IMR-90 (cell line): ENCODE measurements around the gene EHD4. TPM values are rescaled to one million over a fixed set of nuclear protein-coding genes. Genes with fewer than 3 reads are reported as not detected.

ENCODE experiments used
- ATAC-seq: fragments of 200-7000 bp; cut with Tn5 transposase; 2 replicates; pipeline ENCODE4 v1.9.1; 2020; ENCODE audit warnings: low read depth, mild to moderate bottlenecking, moderate library complexity
- BruUV-seq: library from RNA; stranded (reverse); fragments of 400-500 nt; replicated peaks from 2 replicates; lab custom pipeline; 2021; lab: Mats Ljungman, UMichigan
- CTCF ChIA-PET: fragments of 300-600 bp; formaldehyde crosslinking; extraction: SDS; loops from one replicate; lab custom pipeline; 2021; ENCODE audit warnings: antibody characterized with exemption; lab: Yijun Ruan, JAX
- POLR2A ChIA-PET: fragments of 300-600 bp; sonication (Branson Sonifier 250); formaldehyde crosslinking; loops from one replicate; lab custom pipeline; 2022; ENCODE audit warnings: antibody characterized with exemption; ENCODE audit not compliant: unreplicated experiment; lab: Charles Lee
- DNase-seq: peaks from one replicate; pipeline ENCODE4 v3.0.0; 2013
- H2AFZ ChIP-seq: replicated peaks from 2 replicates; pipeline ENCODE3; 2013; ENCODE audit warnings: low read length, mild to moderate bottlenecking; ENCODE audit not compliant: poor library complexity
- H2AK5ac ChIP-seq: 2 replicates; pipeline ENCODE4 v1.6.1; 2013; ENCODE audit warnings: low read depth, low read length, inconsistent platforms
- H2AK9ac ChIP-seq: replicated peaks from 2 replicates; pipeline ENCODE3; 2013; ENCODE audit warnings: mild to moderate bottlenecking, low read depth, low read length, moderate library complexity; ENCODE audit not compliant: poor library complexity
- H2BK120ac ChIP-seq: 2 replicates; pipeline ENCODE4 v1.6.1; 2013; ENCODE audit warnings: low read depth, low read length, inconsistent platforms
- H2BK15ac ChIP-seq: 3 replicates; pipeline ENCODE4 v1.6.1; 2013; ENCODE audit warnings: low read depth, low read length, inconsistent platforms
- H2BK20ac ChIP-seq: 2 replicates; pipeline ENCODE4 v1.6.1; 2013; ENCODE audit warnings: low read depth, mild to moderate bottlenecking, inconsistent platforms, low read length, moderate library complexity
- H2BK5ac ChIP-seq: 2 replicates; pipeline ENCODE4 v1.6.1; 2013; ENCODE audit warnings: mild to moderate bottlenecking, low read depth, low read length, inconsistent platforms; ENCODE audit not compliant: poor library complexity, severe bottlenecking
- H3K14ac ChIP-seq: replicated peaks from 2 replicates; pipeline ENCODE4 v1.6.1; 2013; ENCODE audit warnings: low read depth, low read length, inconsistent platforms
- H3K18ac ChIP-seq: 2 replicates; pipeline ENCODE4 v1.6.1; 2013; ENCODE audit warnings: low read depth, low read length, control low read depth
- H3K23ac ChIP-seq: 2 replicates; pipeline ENCODE4 v1.6.1; 2013; ENCODE audit warnings: low read depth, low read length, inconsistent platforms
- H3K27ac ChIP-seq: 2 replicates; pipeline ENCODE4 v1.5.1; 2013; ENCODE audit warnings: mild to moderate bottlenecking, control low read depth, low read length; ENCODE audit not compliant: insufficient read depth
- H3K27me3 ChIP-seq: 2 replicates; pipeline ENCODE4 v1.6.1; 2013; ENCODE audit warnings: low read length; ENCODE audit not compliant: control insufficient read depth, insufficient read depth
- H3K36me3 ChIP-seq: 2 replicates; pipeline ENCODE4 v1.6.1; 2013; ENCODE audit warnings: low read length, mixed read lengths; ENCODE audit not compliant: control insufficient read depth, insufficient read depth
- H3K4ac ChIP-seq: 2 replicates; pipeline ENCODE4 v1.6.1; 2013; ENCODE audit warnings: low read depth, low read length, inconsistent platforms
- H3K4me1 ChIP-seq: 2 replicates; pipeline ENCODE4 v1.6.1; 2013; ENCODE audit warnings: low read length, mixed read lengths; ENCODE audit not compliant: control insufficient read depth, insufficient read depth
- H3K4me2 ChIP-seq: 2 replicates; pipeline ENCODE4 v1.6.1; 2013; ENCODE audit warnings: low read depth, mild to moderate bottlenecking, control low read depth, low read length, moderate library complexity
- H3K4me3 ChIP-seq: 2 replicates; pipeline ENCODE4 v1.5.1; 2013; ENCODE audit warnings: low read depth, mild to moderate bottlenecking, control low read depth, low read length, moderate library complexity; ENCODE audit not compliant: insufficient read depth
- H3K56ac ChIP-seq: 2 replicates; pipeline ENCODE4 v1.6.1; 2013; ENCODE audit warnings: low read length, inconsistent platforms; ENCODE audit not compliant: insufficient read depth; ENCODE audit errors: extremely low read depth
- H3K79me1 ChIP-seq, 2 experiments: 2 replicates each; pipeline ENCODE4 v1.6.1; 2013; ENCODE audit warnings: low read length in 2 of 2, inconsistent platforms in 1 of 2, low read depth in 1 of 2
- H3K9ac ChIP-seq: 2 replicates; pipeline ENCODE4 v1.6.1; 2013; ENCODE audit warnings: low read depth, low read length, control low read depth
- H3K9me1 ChIP-seq: 2 replicates; pipeline ENCODE4 v1.6.1; 2013; ENCODE audit warnings: low read length, inconsistent platforms; ENCODE audit not compliant: insufficient read depth
- H3K9me3 ChIP-seq: 2 replicates; pipeline ENCODE4 v1.6.1; 2013; ENCODE audit warnings: low read length; ENCODE audit not compliant: control insufficient read depth, insufficient read depth
- H4K20me1 ChIP-seq: 2 replicates; pipeline ENCODE4 v1.6.1; 2013; ENCODE audit warnings: low read length, inconsistent platforms; ENCODE audit not compliant: insufficient read depth
- H4K5ac ChIP-seq: 2 replicates; pipeline ENCODE4 v1.6.1; 2013; ENCODE audit warnings: mild to moderate bottlenecking, low read depth, low read length, control low read depth
- H4K8ac ChIP-seq, 2 experiments: 2 replicates each; pipeline ENCODE4 v1.6.1; 2013; ENCODE audit warnings: low read depth in 2 of 2, low read length in 2 of 2, control low read depth in 1 of 2, inconsistent platforms in 1 of 2
- H4K91ac ChIP-seq: 2 replicates; pipeline ENCODE4 v1.6.1; 2013; ENCODE audit warnings: low read depth, low read length, inconsistent platforms; ENCODE audit not compliant: insufficient read depth
- BHLHE40 ChIP-seq: fragments of 150-350 bp; IDR thresholded peaks from 2 replicates; pipeline ENCODE4 v1.6.1; 2016; ENCODE audit warnings: mild to moderate bottlenecking, low read depth, low read length
- CEBPB ChIP-seq: IDR thresholded peaks from 2 replicates; pipeline ENCODE4 v1.6.1; 2012; ENCODE audit warnings: low read depth, low read length, improper control_type of control experiment
- CHD1 ChIP-seq: IDR thresholded peaks from 2 replicates; pipeline ENCODE4 v1.6.1; 2012; ENCODE audit warnings: low read depth, low read length, improper control_type of control experiment
- FOS ChIP-seq: fragments of 150-350 bp; IDR thresholded peaks from 2 replicates; pipeline ENCODE4 v1.6.1; 2016; ENCODE audit warnings: low read depth, low read length
- MAFK ChIP-seq: IDR thresholded peaks from 2 replicates; pipeline ENCODE4 v1.6.1; 2012; ENCODE audit warnings: low read depth, low read length, improper control_type of control experiment
- MAZ ChIP-seq: IDR thresholded peaks from 2 replicates; pipeline ENCODE4 v1.6.1; 2012; ENCODE audit warnings: low read depth, mild to moderate bottlenecking, low read length, improper control_type of control experiment, moderate library complexity, borderline replicate concordance
- MXI1 ChIP-seq: IDR thresholded peaks from 2 replicates; pipeline ENCODE4 v1.6.1; 2012; ENCODE audit warnings: low read depth, mild to moderate bottlenecking, low read length, moderate library complexity, borderline replicate concordance
- NFE2L2 ChIP-seq: fragments of 150-350 bp; IDR thresholded peaks from 2 replicates; pipeline ENCODE4 v1.6.1; 2016; ENCODE audit warnings: low read depth, mild to moderate bottlenecking, low read length
- POLR2A ChIP-seq: IDR thresholded peaks from 2 replicates; pipeline ENCODE4 v1.6.1; 2012; ENCODE audit warnings: mild to moderate bottlenecking, low read depth, low read length
- RAD21 ChIP-seq: IDR thresholded peaks from 2 replicates; pipeline ENCODE4 v1.6.1; 2012; ENCODE audit warnings: low read length, improper control_type of control experiment
- RCOR1 ChIP-seq: IDR thresholded peaks from 2 replicates; pipeline ENCODE4 v1.6.1; 2012; ENCODE audit warnings: mild to moderate bottlenecking, low read length, improper control_type of control experiment; ENCODE audit not compliant: insufficient replicate concordance
- RFX5 ChIP-seq: IDR thresholded peaks from 2 replicates; pipeline ENCODE4 v1.8.0; 2012; ENCODE audit warnings: low read depth, mild to moderate bottlenecking, low read length, moderate library complexity
- SMC3 ChIP-seq: fragments of 150-350 bp; IDR thresholded peaks from 2 replicates; pipeline ENCODE4 v1.6.1; 2016; ENCODE audit warnings: low read depth, mild to moderate bottlenecking, antibody characterized with exemption, low read length, moderate library complexity
- USF2 ChIP-seq: fragments of 150-350 bp; IDR thresholded peaks from 2 replicates; pipeline ENCODE4 v1.6.1; 2017; ENCODE audit warnings: mild to moderate bottlenecking, antibody characterized with exemption, low read length, low read depth
- WGBS, 2 experiments: methylation state at CpG; one replicate each; pipeline versions ENCODE4 v1.1.5 to v1.1.7; 2013; ENCODE audit warnings: missing lambda C conversion rate in 2 of 2; ENCODE audit not compliant: insufficient read length in 1 of 2; ENCODE audit errors: extremely low coverage in 2 of 2; 5-methylcytosine and 5-hydroxymethylcytosine counted together
- dilution Hi-C: fragments of 300-500 bp; cut with HindIII; formaldehyde crosslinking; loops from one replicate; pipeline ENCODE4 v1.14.3; 2018; ENCODE audit warnings: low sequenced_read_pairs; ENCODE audit not compliant: unreplicated experiment
- in situ Hi-C: fragments of 300-500 bp; cut with MboI; formaldehyde crosslinking; loops from 3 replicates; pipeline ENCODE4 v1.14.3; 2019; ENCODE audit warnings: low sequenced_read_pairs, inconsistent platforms, mixed read lengths
- intact Hi-C: fragments of 100-400 bp; cut with micrococcal nuclease; formaldehyde crosslinking; loops from 2 replicates; pipeline ENCODE4 v1.10.0; 2022
- polyA plus RNA-seq, 3 experiments: library from polyadenylated mRNA; depleted of rRNA; stranded (reverse); fragments of >200 nt; gene quantifications; 2 replicates each; pipeline ENCODE4 v1.2.3, GENCODE V29; 2012; ENCODE audit warnings: low replicate concordance in 1 of 3
- total RNA-seq: library from RNA; depleted of rRNA; stranded (reverse); fragments of >200 nt; gene quantifications from 2 replicates; pipeline ENCODE4 v1.2.3, GENCODE V29; 2012
- TF ChIP-seq, protein P1 (sequence below): fragments of 150-350 bp; IDR thresholded peaks from 2 replicates; pipeline ENCODE4 v1.6.1; 2016; ENCODE audit warnings: low read depth, mild to moderate bottlenecking, low read length, moderate library complexity, borderline replicate concordance
- TF ChIP-seq, protein P2 (sequence below): conservative IDR thresholded peaks from 2 replicates; pipeline ENCODE4 v1.5.1; 2012; ENCODE audit warnings: mild to moderate bottlenecking, low read depth, low read length, improper control_type of control experiment

EHD4 gene
- total and polyA plus RNA-seq, 2 of the 4 experiments (the other 2 are of a cell fraction), result 21.0 to 29.0 TPM

DNA sequence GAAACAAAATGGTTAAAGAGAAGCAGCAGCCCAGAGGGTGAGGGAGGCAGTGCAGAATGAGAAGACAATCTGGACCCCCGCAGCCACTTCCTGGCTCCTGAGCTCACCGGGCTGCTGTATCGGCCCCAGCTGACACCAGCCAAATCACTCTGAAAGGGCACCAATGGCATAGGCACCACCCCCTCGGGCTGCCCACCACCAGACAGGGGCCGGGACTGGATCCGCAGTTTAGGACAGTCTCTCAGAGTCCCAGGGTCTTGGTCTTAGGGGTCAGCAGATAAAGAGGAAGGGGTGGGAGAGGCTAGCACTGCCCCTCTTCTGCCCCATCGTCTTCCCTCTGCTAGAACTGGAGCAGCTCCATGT is 17.9 kb upstream of the EHD4 start:
- Histone ChIP-seq H4K91ac (no peak overlapping the region), H2BK15ac (no peak overlapping the region), H4K8ac (no peak overlapping the region), H3K4me2 (no peak overlapping the region), H3K27me3 (peaks cover 34% of the 10 kb centered on the region; the same call in 1 of the 2 replicates), H4K5ac (no peak overlapping the region), H3K4me3 (no peak overlapping the region), H2BK120ac (no peak overlapping the region), H3K4me1 (no peaks in the 10 kb centered on the region), H2AK5ac (no peak overlapping the region), H3K56ac (no peak overlapping the region), H3K27ac (no peak overlapping the region), H3K9me3 (no peaks in the 10 kb centered on the region), H3K79me1 (no peaks in the 10 kb centered on the region), H3K9ac (no peak overlapping the region), H3K14ac (no peak overlapping the region), H2AK9ac (no peak overlapping the region), H3K23ac (no peak overlapping the region), H3K36me3 (no peaks in the 10 kb centered on the region), H3K4ac (no peak overlapping the region), H3K18ac (no peak overlapping the region), H4K20me1 (no peaks in the 10 kb centered on the region), H2BK5ac (no peak overlapping the region), H2AFZ (no peak overlapping the region), H2BK20ac (no peak overlapping the region), H3K9me1 (no peaks in the 10 kb centered on the region)
- no TSS peak for BruUV-seq
- ChIA-PET CTCF (interaction anchor here (0.6 to 1.0 kb wide), 4 partner anchors 8 to 1793 kb away, joined by 3 to 4 read pairs (median 3); no protein-coding TSS in a partner anchor), POLR2A (no interaction called here)
- no peak for DNase-seq
- dilution Hi-C loops (no loop called here), in situ Hi-C loops (no loop called here), intact Hi-C loops (no loop called here)
- WGBS, 2 experiments, result no CpG with 5 or more reads among the region's 7 CpGs
- no peak for TF ChIP-seq MAFK
- no peak for TF ChIP-seq BHLHE40
- TF ChIP-seq, protein P1, sequence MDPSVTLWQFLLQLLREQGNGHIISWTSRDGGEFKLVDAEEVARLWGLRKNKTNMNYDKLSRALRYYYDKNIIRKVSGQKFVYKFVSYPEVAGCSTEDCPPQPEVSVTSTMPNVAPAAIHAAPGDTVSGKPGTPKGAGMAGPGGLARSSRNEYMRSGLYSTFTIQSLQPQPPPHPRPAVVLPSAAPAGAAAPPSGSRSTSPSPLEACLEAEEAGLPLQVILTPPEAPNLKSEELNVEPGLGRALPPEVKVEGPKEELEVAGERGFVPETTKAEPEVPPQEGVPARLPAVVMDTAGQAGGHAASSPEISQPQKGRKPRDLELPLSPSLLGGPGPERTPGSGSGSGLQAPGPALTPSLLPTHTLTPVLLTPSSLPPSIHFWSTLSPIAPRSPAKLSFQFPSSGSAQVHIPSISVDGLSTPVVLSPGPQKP, result no peak
- no peak for TF ChIP-seq SMC3
- no peak for TF ChIP-seq RCOR1
- TF ChIP-seq USF2, result no peak
- no peak for TF ChIP-seq MAZ
- TF ChIP-seq MXI1, result no peak
- TF ChIP-seq RFX5, result no peak
- TF ChIP-seq CEBPB, result no peak
- TF ChIP-seq CHD1, result no peak
- no peak for TF ChIP-seq POLR2A
- no peak for TF ChIP-seq NFE2L2
- TF ChIP-seq, protein P2, sequence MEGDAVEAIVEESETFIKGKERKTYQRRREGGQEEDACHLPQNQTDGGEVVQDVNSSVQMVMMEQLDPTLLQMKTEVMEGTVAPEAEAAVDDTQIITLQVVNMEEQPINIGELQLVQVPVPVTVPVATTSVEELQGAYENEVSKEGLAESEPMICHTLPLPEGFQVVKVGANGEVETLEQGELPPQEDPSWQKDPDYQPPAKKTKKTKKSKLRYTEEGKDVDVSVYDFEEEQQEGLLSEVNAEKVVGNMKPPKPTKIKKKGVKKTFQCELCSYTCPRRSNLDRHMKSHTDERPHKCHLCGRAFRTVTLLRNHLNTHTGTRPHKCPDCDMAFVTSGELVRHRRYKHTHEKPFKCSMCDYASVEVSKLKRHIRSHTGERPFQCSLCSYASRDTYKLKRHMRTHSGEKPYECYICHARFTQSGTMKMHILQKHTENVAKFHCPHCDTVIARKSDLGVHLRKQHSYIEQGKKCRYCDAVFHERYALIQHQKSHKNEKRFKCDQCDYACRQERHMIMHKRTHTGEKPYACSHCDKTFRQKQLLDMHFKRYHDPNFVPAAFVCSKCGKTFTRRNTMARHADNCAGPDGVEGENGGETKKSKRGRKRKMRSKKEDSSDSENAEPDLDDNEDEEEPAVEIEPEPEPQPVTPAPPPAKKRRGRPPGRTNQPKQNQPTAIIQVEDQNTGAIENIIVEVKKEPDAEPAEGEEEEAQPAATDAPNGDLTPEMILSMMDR, result no peak
- no peak for TF ChIP-seq FOS
- TF ChIP-seq RAD21, result no peak
- no peak for ATAC-seq
